Measurements from ENCODE around the gene INPP5F. TPM values are rescaled to one million over a fixed set of nuclear protein-coding genes. Genes with fewer than 3 reads are reported as not detected.

INPP5F gene
- total and polyA plus RNA-seq, 2 of the 13 experiments (the other 11 are each of a cell fraction or from before 2014, with no cell fraction given), result 12.5 to 15.7 TPM

DNA sequence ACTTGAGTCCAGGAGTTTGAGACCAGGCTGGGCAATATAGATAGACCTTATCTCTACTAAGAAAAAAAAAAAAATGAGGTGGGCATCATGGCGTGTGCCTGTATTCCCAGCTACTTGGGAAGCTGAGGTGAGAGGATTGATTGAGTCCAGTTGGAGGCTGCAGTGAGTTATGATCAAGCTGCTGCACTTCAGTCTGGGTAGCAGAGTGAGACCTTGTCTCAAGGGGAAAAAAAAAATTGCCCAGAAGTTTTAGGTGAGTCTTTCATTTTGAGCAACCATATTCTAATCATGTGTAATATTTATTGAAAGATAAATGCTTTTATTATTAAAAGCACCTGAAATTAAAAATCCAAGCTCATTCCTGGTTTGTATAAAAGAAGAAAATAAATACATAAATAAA lies 13.1 kb downstream of the INPP5F start (continued):
- TF ChIP-seq TGIF2 (CRISPR knock-in tag; IDR thresholded peaks at IDR 0.05) (no peak), GTF3A (CRISPR knock-in tag; conservative IDR thresholded peaks at IDR 0.05) (no peak), ZKSCAN5 (CRISPR knock-in tag; IDR thresholded peaks at IDR 0.05) (no peak), ZNF768 (CRISPR knock-in tag; IDR thresholded peaks at IDR 0.05) (no peak), ZFP1 (CRISPR knock-in tag; IDR thresholded peaks at IDR 0.05) (no peak), ZNF124 (CRISPR knock-in tag; IDR thresholded peaks at IDR 0.05) (no peak), MLX (CRISPR knock-in tag; IDR thresholded peaks at IDR 0.05) (no peak)
- TF ChIP-seq, protein P1, sequence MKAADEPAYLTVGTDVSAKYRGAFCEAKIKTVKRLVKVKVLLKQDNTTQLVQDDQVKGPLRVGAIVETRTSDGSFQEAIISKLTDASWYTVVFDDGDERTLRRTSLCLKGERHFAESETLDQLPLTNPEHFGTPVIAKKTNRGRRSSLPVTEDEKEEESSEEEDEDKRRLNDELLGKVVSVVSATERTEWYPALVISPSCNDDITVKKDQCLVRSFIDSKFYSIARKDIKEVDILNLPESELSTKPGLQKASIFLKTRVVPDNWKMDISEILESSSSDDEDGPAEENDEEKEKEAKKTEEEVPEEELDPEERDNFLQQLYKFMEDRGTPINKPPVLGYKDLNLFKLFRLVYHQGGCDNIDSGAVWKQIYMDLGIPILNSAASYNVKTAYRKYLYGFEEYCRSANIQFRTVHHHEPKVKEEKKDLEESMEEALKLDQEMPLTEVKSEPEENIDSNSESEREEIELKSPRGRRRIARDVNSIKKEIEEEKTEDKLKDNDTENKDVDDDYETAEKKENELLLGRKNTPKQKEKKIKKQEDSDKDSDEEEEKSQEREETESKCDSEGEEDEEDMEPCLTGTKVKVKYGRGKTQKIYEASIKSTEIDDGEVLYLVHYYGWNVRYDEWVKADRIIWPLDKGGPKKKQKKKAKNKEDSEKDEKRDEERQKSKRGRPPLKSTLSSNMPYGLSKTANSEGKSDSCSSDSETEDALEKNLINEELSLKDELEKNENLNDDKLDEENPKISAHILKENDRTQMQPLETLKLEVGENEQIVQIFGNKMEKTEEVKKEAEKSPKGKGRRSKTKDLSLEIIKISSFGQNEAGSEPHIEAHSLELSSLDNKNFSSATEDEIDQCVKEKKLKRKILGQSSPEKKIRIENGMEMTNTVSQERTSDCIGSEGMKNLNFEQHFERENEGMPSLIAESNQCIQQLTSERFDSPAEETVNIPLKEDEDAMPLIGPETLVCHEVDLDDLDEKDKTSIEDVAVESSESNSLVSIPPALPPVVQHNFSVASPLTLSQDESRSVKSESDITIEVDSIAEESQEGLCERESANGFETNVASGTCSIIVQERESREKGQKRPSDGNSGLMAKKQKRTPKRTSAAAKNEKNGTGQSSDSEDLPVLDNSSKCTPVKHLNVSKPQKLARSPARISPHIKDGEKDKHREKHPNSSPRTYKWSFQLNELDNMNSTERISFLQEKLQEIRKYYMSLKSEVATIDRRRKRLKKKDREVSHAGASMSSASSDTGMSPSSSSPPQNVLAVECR (CRISPR knock-in tag; IDR thresholded peaks at IDR 0.05; ENCODE audit: borderline replicate concordance), result no peak

DNA sequence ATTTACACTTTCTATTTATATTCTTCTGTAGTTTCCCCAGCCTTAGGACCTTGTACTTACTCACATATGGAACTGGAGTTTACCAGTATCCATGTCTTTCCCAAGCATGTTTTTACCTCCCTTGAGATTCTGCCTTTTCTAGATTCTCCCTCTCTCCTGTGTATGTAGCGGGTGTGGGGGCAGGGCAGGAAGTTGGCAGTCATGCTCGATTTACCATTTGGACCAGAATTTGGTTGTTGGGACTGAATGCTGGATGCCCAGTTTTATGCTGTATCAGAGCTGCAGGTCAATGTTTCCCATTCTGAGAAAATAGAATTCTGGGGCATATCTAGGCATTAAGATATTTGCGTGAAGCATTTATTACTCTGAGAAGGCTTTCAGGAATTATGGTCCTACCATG lies 14.2 kb downstream of the INPP5F start:
- Histone ChIP-seq H3K9me3 (ENCODE audit: low read length) (no peaks in the 10 kb centered on the region), H3K4me3 (replicated peaks in 1 of 3; ENCODE audit: insufficient read depth in 1 of 3, low read depth in 2 of 3, low read length in 3 of 3) (no peak overlapping the region), H3K4me1 (ENCODE audit: insufficient read depth, low read length) (peaks cover 67% of the 10 kb centered on the region), H3K27ac (ENCODE audit: extremely low read length, insufficient read depth, low read length) (no peak overlapping the region), H3K9ac (ENCODE audit: insufficient read depth, low read depth, low read length) (no peak overlapping the region), H3K27me3 (ENCODE audit: control insufficient read depth in 1 of 2, insufficient read depth in 2 of 2, low read length in 2 of 2) (no peaks in the 10 kb centered on the region), H2AFZ (ENCODE audit: low read length) (no peak overlapping the region), H3K36me3 (replicated peaks in 1 of 2; ENCODE audit: control insufficient read depth in 1 of 2, insufficient read depth in 2 of 2, low read length in 2 of 2) (no peaks in the 10 kb centered on the region), H4K20me1 (ENCODE audit: insufficient read depth, low read length) (no peaks in the 10 kb centered on the region), H3K4me2 (ENCODE audit: low read depth, low read length) (no peak overlapping the region), H3K79me2 (ENCODE audit: insufficient read depth, low read length) (peaks cover 60% of the 10 kb centered on the region)
- intact Hi-C loops (cut with micrococcal nuclease; ENCODE audit: unreplicated experiment), result no loop called here
- CTCF ChIA-PET (ENCODE audit: low intra/inter-chr PET ratio, low total read pairs), result no interaction called here
- TF ChIP-seq ESRRA (CRISPR knock-in tag; IDR thresholded peaks at IDR 0.05; ENCODE audit: low read depth), result no peak
- TF ChIP-seq ADNP (CRISPR knock-in tag; IDR thresholded peaks at IDR 0.05), result no peak
- DNase-seq (ENCODE audit: low spot score) (no peak), ATAC-seq (no peak), FAIRE-seq (no peak)
- POLR2A ChIA-PET, result no interaction called here
- no TSS peak for BruUV-seq (replicated peaks)
- in situ Hi-C loops (cut with HindIII; ENCODE audit: extremely low pct_ligation_motif_present, low pct_unique_long_range_greater_than_20kb), result no loop called here
- 97% methylated on average over 3 of the region's 3 CpGs for WGBS (ENCODE audit: low lambda C conversion rate)
